Measurements from ENCODE around the gene CROCC2.

The CROCC2 gene

GRCh38 chr2:240982821-240983281 lies 76.7 kb downstream of the CROCC2 start:
- no peak overlapping the region for H3K27ac ChIP-seq (ENCODE audit: extremely low read depth, low read depth, low read length)
- ChIA-PET CTCF (interaction anchor here (0.8 to 1.9 kb wide), 13 partner anchors 11 to 336 kb away, joined by 3 to 10 read pairs (median 4); partner anchors contain the start of gene MTERF4), POLR2A (no interaction called here)
- no peaks in the 10 kb centered on the region for H3K36me3 ChIP-seq (ENCODE audit: control insufficient read depth in 2 of 2, insufficient read depth in 1 of 2, low read length in 2 of 2)
- H3K4me3 ChIP-seq (ENCODE audit: low read depth, low read length) = no peak overlapping the region
- peaks cover 15% of the 10 kb centered on the region for H3K4me1 ChIP-seq (ENCODE audit: control insufficient read depth, insufficient read depth, low read length)
- H3K9me3 ChIP-seq (ENCODE audit: control insufficient read depth, insufficient read depth, low read depth, low read length) = no peaks in the 10 kb centered on the region
- peak; percentile 99 for TF ChIP-seq ZNF391 (tag by site-specific recombination; IDR thresholded peaks at IDR 0.05; ENCODE audit: borderline replicate concordance, low read depth)
- TF ChIP-seq ZBTB17 (tag by site-specific recombination; IDR thresholded peaks at IDR 0.05) = no peak

- H3K4me3 ChIP-seq (ENCODE audit: low read depth, low read length) = no peak overlapping the region
- no peak overlapping the region for H3K27ac ChIP-seq (ENCODE audit: extremely low read depth, low read depth, low read length)
- ChIA-PET CTCF (interaction anchor here (0.7 to 1.9 kb wide), 21 partner anchors 8 to 424 kb away, joined by 3 to 10 read pairs (median 4); partner anchors contain the start of gene MTERF4), POLR2A (no interaction called here)
- H3K36me3 ChIP-seq (ENCODE audit: control insufficient read depth in 2 of 2, insufficient read depth in 1 of 2, low read length in 2 of 2) = no peaks in the 10 kb centered on the region
- H3K4me1 ChIP-seq (ENCODE audit: control insufficient read depth, insufficient read depth, low read length) = peaks cover 16% of the 10 kb centered on the region
- H3K9me3 ChIP-seq (ENCODE audit: control insufficient read depth, insufficient read depth, low read depth, low read length) = no peaks in the 10 kb centered on the region
- TF ChIP-seq ZNF426 (tag by site-specific recombination; IDR thresholded peaks at IDR 0.05) (no peak), ZNF571 (tag by site-specific recombination; IDR thresholded peaks at IDR 0.05) (no peak), ZNF223 (tag by site-specific recombination; IDR thresholded peaks at IDR 0.05) (no peak), GLIS1 (tag by site-specific recombination; IDR thresholded peaks at IDR 0.05) (peak; percentile 91), KLF17 (tag by site-specific recombination; IDR thresholded peaks at IDR 0.05) (no peak), TSHZ1 (tag by site-specific recombination; IDR thresholded peaks at IDR 0.05; ENCODE audit: borderline replicate concordance) (no peak), REST (tag by site-specific recombination; IDR thresholded peaks at IDR 0.05) (no peak), ZSCAN30 (tag by site-specific recombination; IDR thresholded peaks at IDR 0.05) (no peak), SCRT1 (tag by site-specific recombination; IDR thresholded peaks at IDR 0.05; ENCODE audit: borderline replicate concordance) (peak; percentile 97), GLIS2 (tag by site-specific recombination; IDR thresholded peaks at IDR 0.05) (peak; percentile 71), CTCF (tag by site-specific recombination; IDR thresholded peaks at IDR 0.05) (peak; percentile 94), ZNF776 (tag by site-specific recombination; IDR thresholded peaks at IDR 0.05; ENCODE audit: borderline replicate concordance) (no peak), YY2 (tag by site-specific recombination; IDR thresholded peaks at IDR 0.05) (no peak), ZSCAN16 (tag by site-specific recombination; IDR thresholded peaks at IDR 0.05) (no peak), ZBTB26 (tag by site-specific recombination; optimal IDR thresholded peaks at IDR 0.05) (peak; percentile 53), PRDM1 (tag by site-specific recombination; IDR thresholded peaks at IDR 0.05) (no peak), ZIC2 (tag by site-specific recombination; IDR thresholded peaks at IDR 0.05) (peak; percentile 96), ZNF621 (tag by site-specific recombination; IDR thresholded peaks at IDR 0.05) (no peak), ZNF529 (tag by site-specific recombination; IDR thresholded peaks at IDR 0.05; ENCODE audit: insufficient replicate concordance) (no peak), ZNF677 (tag by site-specific recombination; IDR thresholded peaks at IDR 0.05) (no peak), ZNF548 (tag by site-specific recombination; IDR thresholded peaks at IDR 0.05) (no peak)
Observed at GRCh38 chr2:240983361-240983995, 77.3 kb downstream of the CROCC2 start.
